HEK293 (cell line): Measurements from ENCODE around the gene MLLT1.

Experiments used
- CTCF ChIP-seq: fragments of 450-650 bp; formaldehyde crosslinking; IDR thresholded peaks from 2 replicates; pipeline ENCODE4 v1.5.1; 2016; ENCODE audit warnings: missing biosample characterization, missing genetic modification characterization
- ZNF133 ChIP-seq: fragments of 450-650 bp; formaldehyde crosslinking; IDR thresholded peaks from 2 replicates; pipeline ENCODE4 v1.5.1; 2016; ENCODE audit warnings: missing biosample characterization, missing genetic modification characterization

GRCh38 chr19:6260376-6260775 is 19.4 kb downstream of the MLLT1 start:
- no peak for TF ChIP-seq CTCF
- TF ChIP-seq ZNF133 (tag by site-specific recombination): no peak
